Measurements from ENCODE around the gene CACNB1.

CACNB1 gene

GRCh38 chr17:39150795-39151149, 46.7 kb downstream of the CACNB1 start:
- Histone ChIP-seq H3K9ac (ENCODE audit: low read length) (peak overlapping the region; percentile 47), H3K36me3 (ENCODE audit: control insufficient read depth, insufficient read depth, low read length) (no peaks in the 10 kb centered on the region), H3K4me3 (ENCODE audit: low read length) (no peak overlapping the region), H3K4me1 (ENCODE audit: control insufficient read depth, insufficient read depth, low read length) (peaks cover 16% of the 10 kb centered on the region), H3K9me3 (ENCODE audit: control insufficient read depth, low read length) (no peaks in the 10 kb centered on the region), H3K27me3 (ENCODE audit: control insufficient read depth, insufficient read depth, low read length) (peaks cover 29% of the 10 kb centered on the region)

- Histone ChIP-seq H3K9me3 (ENCODE audit: control insufficient read depth, low read length) (no peaks in the 10 kb centered on the region), H3K4me1 (ENCODE audit: control insufficient read depth, insufficient read depth, low read length) (peaks cover 16% of the 10 kb centered on the region), H3K9ac (ENCODE audit: low read length) (no peak overlapping the region), H3K4me3 (ENCODE audit: low read length) (no peak overlapping the region), H3K27me3 (ENCODE audit: control insufficient read depth, insufficient read depth, low read length) (peaks cover 29% of the 10 kb centered on the region), H3K36me3 (ENCODE audit: control insufficient read depth, insufficient read depth, low read length) (no peaks in the 10 kb centered on the region)
Observed at GRCh38 chr17:39150104-39150634, 47.3 kb downstream of the CACNB1 start.

GRCh38 chr17:39147221-39148185, 50.0 kb downstream of the CACNB1 start:
- Histone ChIP-seq H3K27me3 (ENCODE audit: control insufficient read depth, insufficient read depth, low read length) (peaks cover 29% of the 10 kb centered on the region), H3K4me1 (ENCODE audit: control insufficient read depth, insufficient read depth, low read length) (peaks cover 24% of the 10 kb centered on the region), H3K4me3 (ENCODE audit: low read length) (no peak overlapping the region), H3K9me3 (ENCODE audit: control insufficient read depth, low read length) (no peaks in the 10 kb centered on the region), H3K9ac (ENCODE audit: low read length) (no peak overlapping the region), H3K36me3 (ENCODE audit: control insufficient read depth, insufficient read depth, low read length) (no peaks in the 10 kb centered on the region)

- Histone ChIP-seq H3K4me3 (ENCODE audit: low read length) (no peak overlapping the region), H3K4me1 (ENCODE audit: control insufficient read depth, insufficient read depth, low read length) (peaks cover 15% of the 10 kb centered on the region), H3K36me3 (ENCODE audit: control insufficient read depth, insufficient read depth, low read length) (no peaks in the 10 kb centered on the region), H3K27me3 (ENCODE audit: control insufficient read depth, insufficient read depth, low read length) (peaks cover 19% of the 10 kb centered on the region), H3K9ac (ENCODE audit: low read length) (no peak overlapping the region), H3K9me3 (ENCODE audit: control insufficient read depth, low read length) (no peaks in the 10 kb centered on the region)
Observed at GRCh38 chr17:39146273-39146672, 51.2 kb downstream of the CACNB1 start.

GRCh38 chr17:39145143-39145542, 52.3 kb downstream of the CACNB1 start:
- Histone ChIP-seq H3K9me3 (ENCODE audit: control insufficient read depth, low read length) (no peaks in the 10 kb centered on the region), H3K4me3 (ENCODE audit: low read length) (no peak overlapping the region), H3K9ac (ENCODE audit: low read length) (no peak overlapping the region), H3K27me3 (ENCODE audit: control insufficient read depth, insufficient read depth, low read length) (peaks cover 7% of the 10 kb centered on the region), H3K4me1 (ENCODE audit: control insufficient read depth, insufficient read depth, low read length) (peaks cover 15% of the 10 kb centered on the region), H3K36me3 (ENCODE audit: control insufficient read depth, insufficient read depth, low read length) (no peaks in the 10 kb centered on the region)

- Histone ChIP-seq H3K4me3 (ENCODE audit: low read length) (no peak overlapping the region), H3K4me1 (ENCODE audit: control insufficient read depth, insufficient read depth, low read length) (peaks cover 15% of the 10 kb centered on the region), H3K27me3 (ENCODE audit: control insufficient read depth, insufficient read depth, low read length) (peaks cover under 1% of the 10 kb centered on the region), H3K9me3 (ENCODE audit: control insufficient read depth, low read length) (no peaks in the 10 kb centered on the region), H3K36me3 (ENCODE audit: control insufficient read depth, insufficient read depth, low read length) (no peaks in the 10 kb centered on the region), H3K9ac (ENCODE audit: low read length) (no peak overlapping the region)
Observed at GRCh38 chr17:39144416-39144840, 53.0 kb downstream of the CACNB1 start.

GRCh38 chr17:39143552-39144093, 53.8 kb downstream of the CACNB1 start:
- Histone ChIP-seq H3K9ac (ENCODE audit: low read length) (no peak overlapping the region), H3K4me1 (ENCODE audit: control insufficient read depth, insufficient read depth, low read length) (peaks cover 15% of the 10 kb centered on the region), H3K36me3 (ENCODE audit: control insufficient read depth, insufficient read depth, low read length) (no peaks in the 10 kb centered on the region), H3K9me3 (ENCODE audit: control insufficient read depth, low read length) (no peaks in the 10 kb centered on the region), H3K4me3 (ENCODE audit: low read length) (no peak overlapping the region), H3K27me3 (ENCODE audit: control insufficient read depth, insufficient read depth, low read length) (no peaks in the 10 kb centered on the region)

- Histone ChIP-seq H3K27me3 (ENCODE audit: control insufficient read depth, insufficient read depth, low read length) (no peaks in the 10 kb centered on the region), H3K4me1 (ENCODE audit: control insufficient read depth, insufficient read depth, low read length) (peaks cover 15% of the 10 kb centered on the region), H3K9ac (ENCODE audit: low read length) (no peak overlapping the region), H3K4me3 (ENCODE audit: low read length) (no peak overlapping the region), H3K36me3 (ENCODE audit: control insufficient read depth, insufficient read depth, low read length) (no peaks in the 10 kb centered on the region), H3K9me3 (ENCODE audit: control insufficient read depth, low read length) (no peaks in the 10 kb centered on the region)
Observed at GRCh38 chr17:39141915-39142664, 55.4 kb downstream of the CACNB1 start.

- Histone ChIP-seq H3K9me3 (ENCODE audit: control insufficient read depth, low read length) (no peaks in the 10 kb centered on the region), H3K27me3 (ENCODE audit: control insufficient read depth, insufficient read depth, low read length) (no peaks in the 10 kb centered on the region), H3K4me3 (ENCODE audit: low read length) (no peak overlapping the region), H3K36me3 (ENCODE audit: control insufficient read depth, insufficient read depth, low read length) (no peaks in the 10 kb centered on the region), H3K4me1 (ENCODE audit: control insufficient read depth, insufficient read depth, low read length) (peaks cover 15% of the 10 kb centered on the region), H3K9ac (ENCODE audit: low read length) (no peak overlapping the region)
Observed at GRCh38 chr17:39141294-39141693, 56.2 kb downstream of the CACNB1 start.

GRCh38 chr17:39139561-39139960, 57.9 kb downstream of the CACNB1 start:
- Histone ChIP-seq H3K9ac (ENCODE audit: low read length) (no peak overlapping the region), H3K36me3 (ENCODE audit: control insufficient read depth, insufficient read depth, low read length) (no peaks in the 10 kb centered on the region), H3K9me3 (ENCODE audit: control insufficient read depth, low read length) (no peaks in the 10 kb centered on the region), H3K4me1 (ENCODE audit: control insufficient read depth, insufficient read depth, low read length) (peaks cover 10% of the 10 kb centered on the region), H3K4me3 (ENCODE audit: low read length) (no peak overlapping the region), H3K27me3 (ENCODE audit: control insufficient read depth, insufficient read depth, low read length) (no peaks in the 10 kb centered on the region)

- Histone ChIP-seq H3K4me3 (ENCODE audit: low read length) (no peak overlapping the region), H3K4me1 (ENCODE audit: control insufficient read depth, insufficient read depth, low read length) (peaks cover 6% of the 10 kb centered on the region), H3K27me3 (ENCODE audit: control insufficient read depth, insufficient read depth, low read length) (no peaks in the 10 kb centered on the region), H3K9ac (ENCODE audit: low read length) (no peak overlapping the region), H3K36me3 (ENCODE audit: control insufficient read depth, insufficient read depth, low read length) (no peaks in the 10 kb centered on the region), H3K9me3 (ENCODE audit: control insufficient read depth, low read length) (no peaks in the 10 kb centered on the region)
Observed at GRCh38 chr17:39139161-39139511, 58.3 kb downstream of the CACNB1 start.

All from mucosa of stomach (tissue), 1 donor.